ENCODE measurements around the gene TMTC3. TPM values are rescaled to one million over a fixed set of nuclear protein-coding genes. Genes with fewer than 3 reads are reported as not detected.
A peak's percentile ranks its signal among the peaks of the same experiment; 100 is the strongest.

TMTC3 gene
- total RNA-seq, 1 experiment from 2014 or later = 19.0 TPM

DNA sequence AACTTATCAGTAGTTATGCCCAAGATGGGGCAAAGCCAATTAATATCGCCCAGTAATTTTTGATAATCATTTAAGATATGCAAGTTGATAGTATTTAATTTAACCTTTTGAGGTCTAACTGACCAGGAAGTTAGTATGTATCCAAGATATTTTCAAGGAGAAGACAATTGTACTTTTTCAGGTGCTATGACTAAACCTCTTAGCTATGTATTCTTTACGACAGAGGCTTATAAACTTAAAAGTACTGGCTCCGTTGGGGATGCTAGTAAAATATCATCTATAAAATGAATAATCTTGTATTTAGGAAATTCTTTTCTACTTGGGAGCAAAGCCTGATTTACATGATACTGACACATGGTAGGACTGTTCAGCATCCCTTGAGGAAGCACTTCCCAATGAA is 40.3 kb downstream of the TMTC3 start:
- Mint-ChIP-seq H3K36me3 (ENCODE audit: insufficient read depth, unreplicated experiment) (peaks cover 25% of the 10 kb centered on the region), H3K27ac (ENCODE audit: low read depth, unreplicated experiment) (no peak overlapping the region), H3K4me3 (ENCODE audit: unreplicated experiment) (no peak overlapping the region), H3K9me3 (ENCODE audit: unreplicated experiment) (no peaks in the 10 kb centered on the region), H3K27me3 (ENCODE audit: insufficient read depth, unreplicated experiment) (no peaks in the 10 kb centered on the region), H3K4me1 (ENCODE audit: insufficient read depth, unreplicated experiment) (peaks cover 6% of the 10 kb centered on the region)
- intact Hi-C loops (cut with micrococcal nuclease) = no loop called here
- BruUV-seq (replicated peaks) = no TSS peak
- TF ChIP-seq, protein P1, sequence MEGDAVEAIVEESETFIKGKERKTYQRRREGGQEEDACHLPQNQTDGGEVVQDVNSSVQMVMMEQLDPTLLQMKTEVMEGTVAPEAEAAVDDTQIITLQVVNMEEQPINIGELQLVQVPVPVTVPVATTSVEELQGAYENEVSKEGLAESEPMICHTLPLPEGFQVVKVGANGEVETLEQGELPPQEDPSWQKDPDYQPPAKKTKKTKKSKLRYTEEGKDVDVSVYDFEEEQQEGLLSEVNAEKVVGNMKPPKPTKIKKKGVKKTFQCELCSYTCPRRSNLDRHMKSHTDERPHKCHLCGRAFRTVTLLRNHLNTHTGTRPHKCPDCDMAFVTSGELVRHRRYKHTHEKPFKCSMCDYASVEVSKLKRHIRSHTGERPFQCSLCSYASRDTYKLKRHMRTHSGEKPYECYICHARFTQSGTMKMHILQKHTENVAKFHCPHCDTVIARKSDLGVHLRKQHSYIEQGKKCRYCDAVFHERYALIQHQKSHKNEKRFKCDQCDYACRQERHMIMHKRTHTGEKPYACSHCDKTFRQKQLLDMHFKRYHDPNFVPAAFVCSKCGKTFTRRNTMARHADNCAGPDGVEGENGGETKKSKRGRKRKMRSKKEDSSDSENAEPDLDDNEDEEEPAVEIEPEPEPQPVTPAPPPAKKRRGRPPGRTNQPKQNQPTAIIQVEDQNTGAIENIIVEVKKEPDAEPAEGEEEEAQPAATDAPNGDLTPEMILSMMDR (IDR thresholded peaks at IDR 0.05; ENCODE audit: unreplicated experiment) = no peak
- ChIA-PET POLR2A (no interaction called here), CTCF (interaction anchor here (0.6 to 0.8 kb wide), 2 partner anchors 210 to 211 kb away, joined by 3 read pairs; no protein-coding TSS in a partner anchor)
- DNase-seq (ENCODE audit: unreplicated experiment) = no peak

DNA sequence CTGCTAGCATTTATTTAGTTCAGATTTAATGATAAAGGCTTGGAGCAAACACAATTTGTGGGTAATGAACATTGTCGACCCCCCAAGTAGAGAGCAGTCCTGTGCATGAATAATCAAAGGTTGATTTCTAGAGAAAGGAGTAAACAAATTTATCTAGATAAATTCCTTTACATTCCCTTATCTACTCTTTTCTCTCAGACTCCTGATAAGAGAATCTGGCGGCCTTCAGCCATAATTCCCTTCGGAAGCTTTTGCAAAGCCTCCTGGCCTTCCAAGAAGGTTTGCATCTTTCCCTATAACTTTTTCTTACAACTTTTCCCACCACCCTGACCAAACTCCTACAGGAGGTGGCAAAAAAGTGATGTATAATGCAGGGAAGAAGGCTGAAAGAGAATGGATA is 42.1 kb downstream of the TMTC3 start:
- H3K9me3 Mint-ChIP-seq (ENCODE audit: unreplicated experiment) = no peaks in the 10 kb centered on the region
- H3K4me1 Mint-ChIP-seq (ENCODE audit: insufficient read depth, unreplicated experiment) = peaks cover 18% of the 10 kb centered on the region
- POLR2A ChIA-PET = no interaction called here
- H3K27me3 Mint-ChIP-seq (ENCODE audit: insufficient read depth, unreplicated experiment) = no peaks in the 10 kb centered on the region
- no TSS peak for BruUV-seq (replicated peaks)
- H3K4me3 Mint-ChIP-seq (ENCODE audit: unreplicated experiment) = no peak overlapping the region
- DNase-seq (ENCODE audit: unreplicated experiment) = no peak
- TF ChIP-seq, protein P1 (IDR thresholded peaks at IDR 0.05; ENCODE audit: unreplicated experiment) = no peak
- CTCF ChIA-PET = no interaction called here
- H3K27ac Mint-ChIP-seq (ENCODE audit: low read depth, unreplicated experiment) = no peak overlapping the region
- intact Hi-C loops (cut with micrococcal nuclease) = no loop called here
- H3K36me3 Mint-ChIP-seq (ENCODE audit: insufficient read depth, unreplicated experiment) = peaks cover 12% of the 10 kb centered on the region

DNA sequence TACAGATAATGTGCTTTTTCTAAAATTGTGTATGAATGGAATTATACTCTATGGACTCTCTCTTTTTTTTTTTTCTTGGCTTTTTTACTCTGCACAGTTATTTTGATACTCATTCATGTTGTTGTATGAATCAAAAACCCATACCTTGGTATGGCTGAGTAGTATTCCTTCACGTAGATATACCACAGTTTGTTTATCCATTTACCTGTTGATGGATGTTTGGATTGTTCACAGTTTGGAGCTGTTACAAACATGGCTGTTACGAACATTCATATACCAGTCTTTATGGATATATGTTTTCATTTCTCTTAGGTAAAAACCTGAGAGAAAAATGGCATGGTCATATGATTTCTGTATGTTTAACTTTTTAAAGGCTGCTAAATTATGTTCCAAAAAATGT is 43.2 kb downstream of the TMTC3 start:
- H3K27me3 Mint-ChIP-seq (ENCODE audit: insufficient read depth, unreplicated experiment) = no peaks in the 10 kb centered on the region
- peaks cover 18% of the 10 kb centered on the region for H3K4me1 Mint-ChIP-seq (ENCODE audit: insufficient read depth, unreplicated experiment)
- TF ChIP-seq, protein P1 (IDR thresholded peaks at IDR 0.05; ENCODE audit: unreplicated experiment) = no peak
- POLR2A ChIA-PET = interaction anchor here (0.7 kb wide), 1 partner anchor 44 kb away, joined by 3 read pairs; the partner anchor contains the start of genes CEP290 and TMTC3
- no peak for DNase-seq (ENCODE audit: unreplicated experiment)
- H3K4me3 Mint-ChIP-seq (ENCODE audit: unreplicated experiment) = no peak overlapping the region
- intact Hi-C loops (cut with micrococcal nuclease) = no loop called here
- H3K9me3 Mint-ChIP-seq (ENCODE audit: unreplicated experiment) = no peaks in the 10 kb centered on the region
- no TSS peak for BruUV-seq (replicated peaks)
- CTCF ChIA-PET = interaction anchor here (0.6 to 0.7 kb wide), 2 partner anchors 104 to 821 kb away, joined by 3 to 4 read pairs; no protein-coding TSS in a partner anchor
- no peak overlapping the region for H3K27ac Mint-ChIP-seq (ENCODE audit: low read depth, unreplicated experiment)
- peaks cover 2% of the 10 kb centered on the region for H3K36me3 Mint-ChIP-seq (ENCODE audit: insufficient read depth, unreplicated experiment)

DNA sequence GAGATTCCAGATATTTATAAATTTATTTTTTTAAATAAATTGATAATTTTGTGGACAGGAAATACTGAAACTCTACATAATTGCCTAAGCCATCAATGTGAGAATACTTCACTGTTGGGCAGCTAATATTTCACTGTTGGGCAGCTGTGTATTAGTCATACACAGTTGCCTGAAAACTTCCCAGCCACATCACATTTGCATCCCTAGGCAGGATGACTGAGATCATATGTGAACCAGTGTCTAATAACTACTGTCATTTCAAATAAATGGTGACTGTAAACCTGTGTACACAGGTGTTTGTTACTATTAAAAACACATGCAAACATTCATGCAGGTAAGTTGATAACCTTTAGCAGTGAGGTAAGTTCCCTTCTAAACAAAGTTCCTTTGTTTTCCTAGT is 43.9 kb downstream of the TMTC3 start:
- TF ChIP-seq, protein P1 (IDR thresholded peaks at IDR 0.05; ENCODE audit: unreplicated experiment) = no peak
- DNase-seq (ENCODE audit: unreplicated experiment) = peak; percentile 52
- Mint-ChIP-seq H3K27me3 (ENCODE audit: insufficient read depth, unreplicated experiment) (no peaks in the 10 kb centered on the region), H3K27ac (ENCODE audit: low read depth, unreplicated experiment) (peak overlapping the region; percentile 42), H3K4me3 (ENCODE audit: unreplicated experiment) (no peak overlapping the region), H3K4me1 (ENCODE audit: insufficient read depth, unreplicated experiment) (peaks cover 18% of the 10 kb centered on the region), H3K36me3 (ENCODE audit: insufficient read depth, unreplicated experiment) (no peaks in the 10 kb centered on the region), H3K9me3 (ENCODE audit: unreplicated experiment) (no peaks in the 10 kb centered on the region)
- POLR2A ChIA-PET = no interaction called here
- no TSS peak for BruUV-seq (replicated peaks)
- CTCF ChIA-PET = interaction anchor here (0.6 kb wide), 1 partner anchor 103 kb away, joined by 3 read pairs; no protein-coding TSS in a partner anchor
- intact Hi-C loops (cut with micrococcal nuclease) = no loop called here
